DMS79 treated with DMSO at 0.1 percent for 48 hours (cell line): Measurements from ENCODE around the gene ITGA4.

ENCODE experiments used
- DNase-seq: peaks from one replicate; lab custom pipeline; 2025; lab: John Stamatoyannopoulos, UW

The ITGA4 gene

GRCh38 chr2:181458871-181459270 lies 1.7 kb downstream of the ITGA4 start:
- DNase-seq, result no peak

DNA sequence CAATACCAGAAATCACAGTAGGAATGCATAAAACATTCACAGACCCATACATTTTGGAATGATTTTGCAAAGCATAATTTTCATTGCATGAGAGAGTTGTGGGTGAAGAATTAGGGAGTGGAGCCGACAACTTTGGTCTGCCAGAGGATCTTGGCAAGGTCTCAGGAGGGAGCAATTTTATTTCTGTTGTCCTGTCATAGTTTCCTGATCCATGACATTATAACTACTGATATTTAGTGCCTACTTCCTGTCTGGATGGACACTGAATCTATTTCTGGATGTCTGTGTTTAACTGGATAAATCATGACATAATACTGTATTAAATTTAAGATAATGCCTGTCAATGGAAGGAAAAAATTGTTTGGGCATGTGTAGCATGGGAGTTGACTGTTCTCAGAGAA lies 2.4 kb downstream of the ITGA4 start:
- DNase-seq, result no peak

DNA sequence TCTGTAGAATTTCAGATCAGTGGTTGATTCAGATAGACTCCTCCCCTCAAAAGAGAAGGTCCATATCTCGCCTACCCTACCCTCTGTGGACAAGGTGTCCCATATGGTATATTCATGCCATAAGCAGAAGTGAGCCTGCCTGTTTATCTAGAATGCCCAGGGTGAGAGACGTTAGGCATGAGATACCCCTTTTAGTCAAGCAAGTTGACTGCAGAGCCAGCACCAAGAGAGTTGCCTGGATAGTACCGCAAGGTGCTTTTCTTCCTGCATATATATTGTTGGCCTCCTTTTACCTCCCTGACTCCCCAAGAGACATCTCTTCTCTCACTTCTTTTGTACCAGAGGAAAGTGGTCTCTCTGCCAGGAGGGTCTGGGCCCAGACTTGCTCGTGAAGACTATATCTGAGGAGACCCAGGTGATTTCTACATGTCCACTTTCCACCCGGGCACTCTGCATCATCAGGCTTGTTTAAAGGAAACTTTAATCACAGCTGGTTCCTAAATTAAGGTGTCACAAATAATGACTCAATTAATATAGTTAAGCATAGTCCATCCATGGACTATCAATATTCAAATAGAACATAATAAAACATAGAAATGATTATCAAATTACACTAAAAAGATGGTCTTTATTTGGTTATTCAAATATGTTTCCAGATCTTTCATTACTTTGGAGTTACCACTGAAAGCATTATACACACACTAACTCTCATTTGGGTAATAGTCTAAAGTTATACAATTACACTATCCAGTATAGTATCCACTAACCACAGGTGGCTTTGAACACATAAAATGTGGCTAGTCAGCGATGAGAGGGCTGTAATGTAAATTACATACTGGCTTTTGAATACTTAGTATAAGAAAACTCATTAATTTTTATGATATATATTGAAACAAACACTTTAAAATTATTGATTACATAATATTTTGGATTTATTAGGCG lies 4.1 kb downstream of the ITGA4 start:
- no peak for DNase-seq

DNA sequence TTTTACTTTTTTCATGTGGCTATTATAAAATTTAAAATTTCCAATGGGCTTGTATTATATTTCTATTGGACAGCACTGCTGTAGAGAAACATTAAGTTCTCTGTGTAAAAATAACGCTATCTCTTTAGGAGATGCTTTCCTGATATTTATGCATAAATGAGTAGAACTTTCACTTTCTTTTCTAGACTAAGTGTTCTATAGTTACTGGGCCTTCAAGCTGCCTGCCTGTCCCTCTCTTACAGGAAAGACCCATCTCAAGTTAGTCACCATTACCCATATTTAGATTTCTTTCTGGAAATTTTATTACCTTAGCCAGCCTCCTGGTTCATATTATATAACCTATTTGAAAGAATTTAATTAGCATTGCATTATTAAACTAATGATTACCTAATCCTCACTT lies 4.8 kb downstream of the ITGA4 start:
- DNase-seq, result no peak

DNA sequence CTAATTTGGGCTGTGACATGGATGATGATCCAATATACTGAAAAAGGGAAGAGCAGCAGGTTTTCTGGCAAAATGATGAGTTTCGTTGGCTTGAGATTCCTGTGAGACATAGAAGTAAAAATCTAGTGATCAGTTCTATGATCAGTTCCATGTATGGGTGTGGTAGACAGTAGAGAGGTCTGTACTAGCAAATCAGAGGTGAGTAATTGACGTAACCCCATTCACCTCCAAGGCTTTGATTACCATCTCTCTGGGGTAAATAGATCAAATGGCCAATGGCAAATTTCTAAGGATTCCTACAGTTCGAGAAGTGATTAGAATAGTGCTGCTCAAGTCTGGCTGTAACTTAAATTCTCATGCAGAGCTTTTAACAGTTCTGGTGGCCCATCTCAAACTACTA lies 6.4 kb downstream of the ITGA4 start:
- DNase-seq, result no peak

DNA sequence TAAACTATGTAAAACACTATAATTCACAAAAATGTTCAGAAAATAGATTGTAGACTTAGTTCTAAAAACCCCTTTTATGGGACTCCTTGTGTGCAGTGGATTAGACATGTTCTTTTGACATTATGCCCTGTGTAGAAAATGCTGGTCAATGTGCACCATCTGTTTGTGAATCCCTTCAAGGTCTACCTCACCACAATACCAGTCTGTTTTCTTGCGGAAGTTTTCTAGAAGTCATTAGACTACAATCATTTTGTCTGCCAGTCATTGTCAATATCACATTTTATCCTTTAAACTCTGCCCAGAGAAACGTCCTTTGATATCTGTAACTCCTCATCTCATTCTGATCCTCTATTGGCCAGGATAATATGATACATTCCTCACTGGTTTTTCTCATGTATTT lies 7.8 kb downstream of the ITGA4 start:
- no peak for DNase-seq

DNA sequence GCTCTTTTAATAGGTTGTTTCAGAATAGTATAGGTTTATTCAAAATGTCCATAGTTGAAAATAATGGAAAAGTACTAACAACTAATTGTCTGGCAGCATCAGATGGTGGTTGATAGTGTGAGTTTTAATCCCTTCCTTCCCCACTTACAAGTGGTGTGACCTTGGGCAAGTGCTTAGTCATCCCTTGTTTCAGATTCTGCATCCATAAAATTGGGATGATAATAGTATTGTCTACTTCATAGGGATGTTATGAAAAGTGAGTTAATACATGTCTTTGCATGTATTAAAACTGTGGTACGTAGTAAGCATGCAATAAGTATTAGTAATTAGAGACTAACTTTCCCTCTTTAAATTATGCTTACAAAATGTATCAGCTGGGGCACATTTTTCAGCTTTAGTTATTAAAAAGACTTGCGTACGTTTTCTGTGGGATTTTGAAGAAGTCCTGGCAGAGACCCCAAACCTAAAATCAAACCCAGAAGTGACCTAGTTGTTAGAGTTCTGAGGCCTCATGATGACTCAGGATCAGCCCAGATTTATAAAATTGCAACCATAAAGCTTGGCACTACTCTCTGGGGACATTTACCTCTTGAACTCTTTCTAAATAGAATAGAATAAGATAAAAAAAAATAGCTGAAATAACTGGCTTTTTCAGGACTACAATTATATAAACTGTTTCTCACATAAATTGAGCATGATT lies 8.6 kb downstream of the ITGA4 start:
- DNase-seq, result no peak

- no peak for DNase-seq
Observed at GRCh38 chr2:181466661-181467576, 9.7 kb downstream of the ITGA4 start.

- DNase-seq, result no peak
Observed at GRCh38 chr2:181467966-181468707, 11.0 kb downstream of the ITGA4 start.

DNA sequence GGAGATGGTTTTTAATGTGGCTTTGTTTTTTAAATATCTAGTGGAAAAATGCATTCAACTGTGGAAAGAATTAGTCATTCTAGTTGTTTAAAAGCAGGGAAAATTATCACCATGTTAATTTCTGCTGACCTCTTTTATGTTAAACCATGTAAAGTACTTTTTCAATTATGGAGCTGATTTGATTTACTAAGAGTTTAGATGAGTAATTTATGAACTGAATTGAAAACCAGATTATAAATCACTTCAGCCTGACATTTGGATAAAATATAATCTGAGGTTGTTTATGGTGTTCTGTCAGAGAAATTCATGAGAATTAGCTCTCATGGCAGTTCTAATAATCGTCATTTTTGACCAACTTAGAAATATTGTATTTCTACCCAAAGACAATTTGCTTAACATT lies 11.6 kb downstream of the ITGA4 start:
- no peak for DNase-seq

- DNase-seq, result peak; percentile 75
Observed at GRCh38 chr2:181471226-181471625, 14.0 kb downstream of the ITGA4 start.

DNA sequence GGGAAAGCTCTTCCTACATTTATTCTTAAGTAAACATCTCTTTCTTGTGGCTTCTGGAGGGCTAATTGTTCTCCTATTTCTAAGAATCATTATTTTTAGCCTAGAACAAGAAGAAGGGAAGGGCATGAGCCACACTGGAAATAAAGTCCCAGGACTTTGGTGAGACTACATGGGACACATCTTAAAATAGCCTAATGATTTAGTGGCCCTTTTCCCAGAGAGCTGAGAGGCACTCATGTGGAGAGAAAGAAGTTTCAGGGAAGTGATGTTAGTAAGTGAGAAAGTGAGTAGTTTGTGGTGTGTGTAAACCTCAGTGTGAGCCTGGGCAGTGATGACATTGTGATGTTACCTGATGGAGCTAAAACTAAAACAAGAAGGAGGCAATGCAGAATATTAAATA lies 14.6 kb downstream of the ITGA4 start:
- peak; percentile 75 for DNase-seq

- DNase-seq, result no peak
Observed at GRCh38 chr2:181472990-181473389, 15.8 kb downstream of the ITGA4 start.

DNA sequence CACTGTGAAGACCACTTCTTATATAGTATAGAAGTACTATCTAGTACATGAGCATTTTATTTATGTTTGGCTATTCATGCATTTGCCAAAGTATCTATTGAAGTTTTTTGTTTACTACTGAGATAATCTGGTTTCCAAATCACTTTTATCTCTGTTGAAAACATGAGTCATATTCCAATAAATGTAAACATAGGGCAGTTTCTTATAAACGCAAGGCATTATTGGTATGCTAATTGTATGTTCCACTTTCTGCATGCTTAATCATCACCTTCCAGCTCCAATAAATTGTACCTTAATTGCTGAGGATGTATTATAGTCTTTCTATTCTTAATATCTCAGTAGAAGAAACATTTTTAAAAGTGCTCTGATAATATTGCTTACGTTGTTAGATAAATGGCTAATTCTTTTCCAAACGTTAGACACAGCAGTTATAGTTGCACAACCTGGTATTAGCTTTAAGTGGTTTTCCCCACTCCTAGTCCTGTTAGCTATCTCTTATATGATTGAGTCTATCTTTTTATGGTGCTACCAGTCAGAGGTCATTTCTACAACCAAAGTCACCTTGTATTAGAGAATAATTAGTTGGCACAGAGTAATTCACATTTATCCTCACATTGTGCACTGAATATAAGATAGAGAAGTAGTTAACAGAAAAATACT lies 17.2 kb downstream of the ITGA4 start:
- no peak for DNase-seq

GRCh38 chr2:181483211-181483610 lies 26.0 kb downstream of the ITGA4 start:
- peak; percentile 42 for DNase-seq

DNA sequence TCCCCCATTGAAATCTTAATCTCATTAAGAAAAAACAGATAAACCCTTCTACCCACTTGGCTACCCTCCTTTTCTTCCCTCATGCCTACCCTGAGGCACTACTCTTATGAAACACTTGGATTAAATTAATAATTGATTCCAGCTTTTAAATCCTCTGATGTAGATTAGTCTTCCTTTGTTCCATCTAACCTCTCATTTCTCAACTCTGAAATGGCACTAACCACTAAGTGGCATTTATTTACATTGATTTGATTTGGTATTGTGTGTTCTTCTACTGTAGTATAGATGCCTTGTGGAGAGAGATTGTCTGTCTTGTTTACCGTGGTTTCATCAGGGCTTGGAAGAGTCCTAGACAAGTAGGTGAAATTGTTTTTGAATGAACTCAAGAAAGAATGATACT lies 26.7 kb downstream of the ITGA4 start:
- DNase-seq, result peak; percentile 98

DNA sequence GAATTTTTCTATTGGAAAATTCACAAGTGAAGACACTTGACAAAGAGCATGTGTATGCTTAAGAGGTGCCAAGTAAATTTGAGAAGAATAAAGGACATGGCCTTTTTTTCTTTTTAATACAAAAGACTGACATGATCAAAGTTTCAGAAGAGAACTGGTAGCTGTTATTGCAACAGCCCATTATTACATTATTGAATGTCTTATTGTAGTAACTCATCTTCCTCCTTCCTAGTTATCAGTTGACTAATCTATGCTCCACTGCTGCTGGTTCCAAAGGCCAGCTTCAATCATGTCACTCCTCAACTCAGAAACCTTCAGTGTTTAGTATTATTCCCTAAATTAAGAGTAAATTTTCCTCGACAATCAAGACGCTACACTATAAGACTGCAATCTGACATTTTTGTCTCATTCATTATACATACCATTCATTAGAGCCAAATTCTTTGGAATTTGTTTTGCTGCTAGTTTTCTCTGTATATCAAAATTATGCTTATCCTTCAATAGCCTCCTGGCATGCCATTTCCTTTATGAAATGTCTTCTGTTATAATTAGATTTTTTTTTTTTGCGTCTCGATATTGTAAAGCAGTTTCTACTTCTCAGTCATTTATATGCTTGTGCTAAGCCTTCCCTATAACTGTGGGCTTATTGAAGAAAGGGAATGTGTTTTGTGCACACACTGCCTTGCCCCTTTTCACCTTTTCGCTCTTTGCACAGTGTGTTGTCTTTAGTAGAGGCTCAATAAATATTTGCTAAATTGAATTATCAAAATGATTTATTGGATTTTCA lies 27.9 kb downstream of the ITGA4 start:
- no peak for DNase-seq

- no peak for DNase-seq
Observed at GRCh38 chr2:181485638-181485946, 28.4 kb downstream of the ITGA4 start.

GRCh38 chr2:181499231-181499630 lies 42.0 kb downstream of the ITGA4 start:
- no peak for DNase-seq

DNA sequence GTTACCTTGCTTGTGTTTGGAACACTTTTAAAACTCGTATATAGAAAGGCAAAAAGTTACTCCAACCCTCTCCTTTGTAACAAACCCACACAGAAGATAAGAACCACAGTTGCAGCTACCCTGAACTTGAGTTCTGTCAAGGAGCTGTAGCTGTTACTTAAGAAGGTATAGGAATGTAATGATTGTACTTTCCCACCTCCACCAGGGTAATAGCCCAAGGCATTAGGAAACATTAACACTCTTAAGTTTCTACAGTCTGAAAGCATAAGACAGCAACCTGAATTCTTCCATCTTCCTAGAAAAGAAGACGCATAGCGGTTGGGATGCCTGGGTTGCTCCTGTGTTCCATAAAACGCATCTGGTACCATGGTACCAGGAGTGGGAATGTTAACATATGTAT lies 43.0 kb downstream of the ITGA4 start:
- no peak for DNase-seq
